GM21447 (cell line): Measurements from ENCODE around the gene MRPL12.

Experiments used
- ATAC-seq: cut with Tn5 transposase; IDR thresholded peaks from one replicate; pipeline ENCODE4 v1.9.1; 2021; ENCODE audit not compliant: unreplicated experiment

Gene MRPL12

DNA sequence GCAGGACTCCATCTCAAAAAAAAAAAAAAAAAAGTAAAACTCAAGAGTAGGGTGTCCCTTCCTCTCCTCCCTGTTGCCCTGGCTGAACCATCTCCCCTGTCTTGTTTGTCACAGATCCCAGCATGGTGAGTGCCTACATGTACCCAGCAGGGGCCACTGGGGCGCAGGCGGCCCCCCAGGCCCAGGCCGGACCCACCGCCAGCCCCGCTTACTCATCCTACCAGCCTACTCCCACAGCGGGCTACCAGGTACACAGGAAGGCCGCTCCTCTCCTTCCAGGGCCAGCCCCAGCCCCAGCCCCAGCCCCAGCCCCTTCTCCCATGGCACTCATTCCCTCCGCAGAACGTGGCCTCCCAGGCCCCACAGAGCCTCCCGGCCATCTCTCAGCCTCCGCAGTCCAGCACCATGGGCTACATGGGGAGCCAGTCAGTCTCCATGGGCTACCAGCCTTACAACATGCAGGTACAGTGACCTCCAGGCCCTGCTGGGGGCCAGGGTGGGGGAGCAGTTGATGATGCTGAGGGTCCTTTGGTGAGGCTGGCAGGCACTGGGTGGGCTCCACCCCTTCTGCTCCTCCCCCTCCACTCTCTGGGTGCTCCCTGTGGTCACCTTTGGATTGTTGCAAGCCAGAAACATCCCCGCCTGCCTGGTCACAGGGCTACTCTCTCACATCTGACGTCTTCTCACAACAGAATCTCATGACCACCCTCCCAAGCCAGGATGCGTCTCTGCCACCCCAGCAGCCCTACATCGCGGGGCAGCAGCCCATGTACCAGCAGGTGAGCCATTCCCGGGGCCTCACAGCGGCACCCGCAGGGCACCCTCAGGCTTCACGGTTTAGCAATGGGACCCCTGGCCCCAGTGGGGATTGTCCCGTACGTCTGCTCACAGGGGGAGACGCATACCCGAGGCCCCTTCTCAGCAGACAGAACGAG is 2.5 kb upstream of the MRPL12 start:
- ATAC-seq, result no peak

DNA sequence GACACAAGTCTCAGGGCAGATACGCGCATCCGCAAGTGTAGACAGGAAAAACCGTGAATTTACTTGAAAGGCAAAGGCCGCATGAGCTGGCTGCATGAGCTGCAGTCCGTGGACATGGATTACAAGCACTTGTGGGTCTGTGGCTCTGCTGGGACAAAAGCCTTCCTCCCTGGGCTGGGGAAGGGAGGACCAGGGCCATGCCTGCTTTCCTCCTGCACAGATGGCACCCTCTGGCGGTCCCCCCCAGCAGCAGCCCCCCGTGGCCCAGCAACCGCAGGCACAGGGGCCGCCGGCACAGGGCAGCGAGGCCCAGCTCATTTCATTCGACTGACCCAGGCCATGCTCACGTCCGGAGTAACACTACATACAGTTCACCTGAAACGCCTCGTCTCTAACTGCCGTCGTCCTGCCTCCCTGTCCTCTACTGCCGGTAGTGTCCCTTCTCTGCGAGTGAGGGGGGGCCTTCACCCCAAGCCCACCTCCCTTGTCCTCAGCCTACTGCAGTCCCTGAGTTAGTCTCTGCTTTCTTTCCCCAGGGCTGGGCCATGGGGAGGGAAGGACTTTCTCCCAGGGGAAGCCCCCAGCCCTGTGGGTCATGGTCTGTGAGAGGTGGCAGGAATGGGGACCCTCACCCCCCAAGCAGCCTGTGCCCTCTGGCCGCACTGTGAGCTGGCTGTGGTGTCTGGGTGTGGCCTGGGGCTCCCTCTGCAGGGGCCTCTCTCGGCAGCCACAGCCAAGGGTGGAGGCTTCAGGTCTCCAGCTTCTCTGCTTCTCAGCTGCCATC is 1.7 kb upstream of the MRPL12 start:
- no peak for ATAC-seq

DNA sequence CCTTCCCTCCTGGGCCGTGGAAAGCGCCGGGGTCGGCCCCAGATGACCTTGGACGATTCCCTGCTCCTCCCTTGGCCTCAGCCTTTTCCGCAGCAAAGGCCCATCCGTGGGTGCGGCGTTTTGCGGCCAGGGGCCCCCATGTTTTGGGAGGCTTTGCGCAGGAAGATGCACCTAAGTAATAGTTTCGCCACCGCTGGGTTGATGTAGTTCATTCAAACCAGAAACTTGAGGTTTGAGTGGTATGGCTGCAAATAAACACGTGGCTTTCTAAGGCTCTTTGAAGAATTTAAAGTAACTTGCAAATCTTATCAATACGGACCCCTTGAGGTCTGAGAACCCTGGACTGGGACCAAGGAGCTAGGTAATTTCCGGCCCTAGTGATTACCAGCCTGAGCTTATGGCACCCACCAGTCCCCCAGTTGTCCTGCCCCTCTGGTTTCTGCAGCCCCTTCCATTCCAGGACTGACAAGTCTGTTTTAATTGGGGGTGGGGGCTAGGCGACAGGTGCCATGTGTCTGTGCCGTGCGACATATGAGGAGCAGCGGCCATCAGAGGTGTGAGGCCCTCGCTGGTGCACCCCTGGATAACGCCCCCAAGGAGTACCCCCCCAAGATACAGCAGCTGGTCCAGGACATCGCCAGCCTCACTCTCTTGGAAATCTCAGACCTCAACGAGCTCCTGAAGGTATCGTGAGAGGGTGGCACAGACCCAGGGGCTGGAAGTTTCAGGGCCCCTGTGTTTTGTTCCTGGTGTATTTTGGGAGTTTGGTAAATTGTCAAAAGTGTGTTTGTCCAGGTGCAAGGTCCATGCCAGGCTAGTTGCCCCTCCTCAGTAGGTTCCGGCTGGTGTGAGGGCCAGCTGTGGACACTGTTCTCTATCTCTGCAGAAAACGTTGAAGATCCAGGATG is 834 bp downstream of the MRPL12 start:
- no peak for ATAC-seq

DNA sequence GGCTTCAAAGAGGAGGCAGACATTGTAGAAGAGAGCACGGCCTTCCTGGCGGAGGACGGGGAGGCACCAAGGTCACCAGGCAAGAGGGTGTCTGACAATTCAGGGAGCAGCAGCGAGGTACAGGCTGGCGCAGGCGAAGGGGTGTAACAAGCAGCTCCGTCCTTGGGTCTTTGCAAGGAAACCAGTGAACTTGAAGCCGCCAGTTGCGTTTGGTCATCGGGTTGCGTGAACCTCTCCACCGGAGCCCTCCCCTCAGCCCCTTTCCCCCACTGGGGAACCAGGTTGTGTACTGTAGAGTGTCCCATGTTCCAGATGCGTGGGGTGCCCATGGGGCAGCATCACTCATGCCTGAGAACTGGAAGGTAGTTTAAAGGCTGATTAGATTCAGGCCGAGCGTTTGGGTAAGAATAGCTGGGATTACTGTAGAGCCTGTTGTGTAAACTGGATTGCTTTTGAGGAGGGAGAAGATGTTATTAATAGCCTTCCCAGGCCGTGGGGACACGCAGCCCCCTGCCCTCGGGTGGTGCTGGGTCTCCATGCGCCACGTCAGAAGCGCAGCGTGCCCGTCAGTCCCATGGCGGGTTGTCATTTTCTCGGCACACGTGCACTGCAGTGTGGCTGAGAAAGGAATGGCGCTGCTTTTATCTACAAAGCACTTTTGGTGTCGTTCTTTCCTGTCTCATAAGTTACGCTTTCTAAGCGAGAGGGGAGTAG is 2.5 kb downstream of the MRPL12 start:
- no peak for ATAC-seq

DNA sequence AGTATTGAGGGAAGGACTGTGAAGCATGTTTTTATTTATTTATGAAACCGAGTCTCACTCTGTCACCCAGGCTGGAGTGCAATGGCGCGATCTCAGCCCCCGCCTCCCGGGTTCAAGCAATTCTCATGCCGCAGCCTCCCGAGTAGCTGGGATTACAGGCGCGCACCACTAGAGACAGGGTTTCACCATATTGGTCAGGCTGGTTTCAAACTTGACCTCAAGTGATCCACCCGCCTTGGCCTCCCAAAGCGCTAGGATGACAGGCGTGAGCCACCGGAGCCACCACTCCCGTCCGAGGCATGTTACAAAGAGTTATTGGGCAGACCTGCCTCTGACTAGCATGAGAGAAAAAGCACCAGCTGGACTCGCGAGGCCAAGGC is 3.1 kb downstream of the MRPL12 start:
- no peak for ATAC-seq

DNA sequence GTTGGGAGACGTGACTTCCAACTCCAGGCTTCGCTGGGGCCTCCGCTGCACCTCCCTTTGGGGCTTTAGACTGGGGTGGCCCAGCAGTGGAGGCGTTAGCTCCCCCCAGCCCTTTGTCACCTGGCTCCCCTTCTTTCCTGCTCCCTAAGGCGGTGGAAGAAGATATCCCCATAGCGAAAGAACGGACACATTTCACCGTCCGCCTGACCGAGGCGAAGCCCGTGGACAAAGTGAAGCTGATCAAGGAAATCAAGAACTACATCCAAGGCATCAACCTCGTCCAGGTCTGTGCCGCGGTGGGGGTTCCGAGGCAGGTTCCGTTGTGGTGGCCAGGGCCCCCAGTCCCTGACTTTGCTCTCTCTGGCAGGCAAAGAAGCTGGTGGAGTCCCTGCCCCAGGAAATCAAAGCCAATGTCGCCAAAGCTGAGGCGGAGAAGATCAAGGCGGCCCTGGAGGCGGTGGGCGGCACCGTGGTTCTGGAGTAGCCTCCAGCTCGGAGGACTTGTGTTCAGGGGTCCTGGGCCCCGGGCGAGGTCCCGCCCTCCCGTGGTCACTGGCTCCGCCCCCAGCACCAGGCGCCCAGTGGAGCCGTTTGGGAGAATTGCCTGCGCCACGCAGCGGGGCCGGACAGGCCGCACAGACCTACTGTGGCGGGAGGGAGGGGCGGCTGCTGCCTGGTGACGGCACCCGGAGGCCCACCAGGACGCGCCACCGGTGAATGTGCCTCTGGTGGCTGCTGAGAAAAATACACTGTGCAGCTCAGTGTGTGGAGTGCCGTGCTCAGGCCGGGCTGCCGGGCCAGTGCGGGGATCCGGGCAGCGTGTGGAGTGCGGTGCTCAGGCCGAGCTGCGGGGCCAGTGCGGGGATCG is 3.8 kb downstream of the MRPL12 start:
- no peak for ATAC-seq

DNA sequence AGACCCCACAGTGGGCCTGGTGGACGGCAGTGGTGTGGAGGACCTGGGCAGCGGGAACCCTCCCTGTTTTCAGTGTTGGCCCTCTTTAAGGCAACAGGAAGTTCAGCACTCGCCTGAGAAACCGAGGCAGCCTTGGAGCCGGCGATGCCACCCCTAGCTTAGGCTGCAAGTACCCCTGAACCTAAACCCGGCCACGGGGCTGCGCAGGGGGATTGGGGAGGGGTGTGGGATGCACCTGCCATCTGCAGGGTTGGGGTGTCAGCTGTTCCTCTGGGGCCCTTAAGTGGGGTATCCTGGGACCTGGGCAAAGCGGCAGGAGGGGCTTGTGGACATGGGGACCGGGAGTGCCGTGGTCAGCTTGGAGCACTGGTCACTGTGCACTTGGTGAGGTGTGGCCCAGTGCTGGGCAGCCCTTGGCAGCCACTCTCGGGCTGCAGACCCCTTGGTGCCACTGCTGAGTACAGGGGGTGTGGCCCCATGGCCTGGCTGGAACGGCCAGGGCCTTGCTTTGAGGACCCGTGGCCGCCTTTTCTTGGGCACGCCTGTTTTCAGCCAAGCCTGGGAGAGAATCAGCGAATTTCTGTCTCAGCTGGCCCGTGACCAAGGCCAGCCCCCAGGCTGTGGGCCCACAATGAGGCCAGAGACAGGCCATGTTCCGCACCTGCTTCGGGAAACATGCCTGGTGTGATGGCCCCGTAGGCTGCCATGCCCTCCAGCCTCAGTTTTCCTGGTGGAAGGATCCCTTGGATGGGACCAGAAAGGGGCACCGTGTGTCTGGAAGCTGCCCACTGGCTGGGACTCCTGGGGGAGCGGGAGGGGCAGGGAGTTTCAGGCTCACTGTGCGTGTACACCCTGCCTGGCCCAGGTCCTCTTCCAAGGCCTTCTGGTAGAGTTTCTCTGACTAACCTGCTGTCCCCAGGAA is 4.8 kb downstream of the MRPL12 start:
- ATAC-seq, result no peak

DNA sequence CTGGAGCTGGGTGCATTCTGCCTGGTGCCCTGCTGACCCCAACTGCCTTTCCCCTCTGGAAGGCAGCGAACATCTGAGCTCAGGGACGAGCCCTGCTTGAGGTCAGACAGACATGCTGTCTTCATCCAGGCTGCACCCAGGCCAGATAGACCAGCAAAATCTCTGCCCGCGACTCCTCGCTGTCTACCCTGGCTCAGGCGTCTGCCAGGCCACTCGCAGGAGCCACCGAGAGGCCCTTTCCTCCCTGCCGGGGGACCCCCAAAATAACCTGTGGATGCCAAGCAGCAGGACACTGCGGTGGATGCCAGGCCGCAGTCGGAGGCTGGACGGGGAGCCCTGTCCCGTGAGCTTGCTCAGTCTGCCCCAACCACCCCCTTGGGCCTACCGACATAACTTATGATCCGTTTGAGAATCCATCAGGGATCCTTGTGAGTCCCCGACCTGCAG is 5.6 kb downstream of the MRPL12 start:
- ATAC-seq, result no peak

DNA sequence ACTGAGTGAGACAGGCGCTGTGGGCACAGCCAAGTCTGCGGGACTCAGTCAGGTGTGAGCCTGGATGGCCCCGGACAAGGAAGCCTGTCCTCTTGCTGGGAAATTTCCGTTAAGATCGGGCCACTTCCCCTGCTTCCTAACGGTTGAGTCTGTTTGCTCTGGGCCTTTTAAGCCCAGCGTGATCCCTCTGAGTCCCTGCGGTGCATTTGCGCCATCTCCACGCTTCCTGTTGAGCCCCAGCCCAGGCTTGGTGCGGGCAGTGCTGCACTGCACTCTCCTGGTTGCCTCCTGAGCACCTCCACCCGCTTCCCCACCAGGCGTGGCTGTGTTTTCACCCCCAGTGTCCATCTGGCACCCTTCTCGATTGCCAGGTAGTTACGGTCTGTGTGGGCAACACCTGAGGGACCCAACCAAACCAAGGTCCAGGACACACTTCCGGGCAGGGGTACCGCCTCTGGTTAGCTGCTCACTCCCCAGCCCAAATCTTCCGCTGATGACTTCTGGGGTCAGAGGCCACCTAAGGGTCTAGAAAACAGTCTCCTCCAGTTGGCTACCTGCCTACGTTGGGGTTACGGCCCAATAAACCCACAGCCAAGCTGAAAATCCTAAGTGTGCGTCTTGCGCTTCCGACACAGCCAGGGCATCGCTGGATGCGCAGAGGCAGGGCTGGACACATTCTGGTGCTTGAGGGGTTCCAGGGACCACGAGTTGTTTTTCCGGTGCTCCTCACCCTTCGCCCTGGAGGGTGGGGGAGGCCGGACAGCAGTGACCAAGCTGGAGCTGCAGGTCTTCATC is 7.5 kb downstream of the MRPL12 start:
- no peak for ATAC-seq

DNA sequence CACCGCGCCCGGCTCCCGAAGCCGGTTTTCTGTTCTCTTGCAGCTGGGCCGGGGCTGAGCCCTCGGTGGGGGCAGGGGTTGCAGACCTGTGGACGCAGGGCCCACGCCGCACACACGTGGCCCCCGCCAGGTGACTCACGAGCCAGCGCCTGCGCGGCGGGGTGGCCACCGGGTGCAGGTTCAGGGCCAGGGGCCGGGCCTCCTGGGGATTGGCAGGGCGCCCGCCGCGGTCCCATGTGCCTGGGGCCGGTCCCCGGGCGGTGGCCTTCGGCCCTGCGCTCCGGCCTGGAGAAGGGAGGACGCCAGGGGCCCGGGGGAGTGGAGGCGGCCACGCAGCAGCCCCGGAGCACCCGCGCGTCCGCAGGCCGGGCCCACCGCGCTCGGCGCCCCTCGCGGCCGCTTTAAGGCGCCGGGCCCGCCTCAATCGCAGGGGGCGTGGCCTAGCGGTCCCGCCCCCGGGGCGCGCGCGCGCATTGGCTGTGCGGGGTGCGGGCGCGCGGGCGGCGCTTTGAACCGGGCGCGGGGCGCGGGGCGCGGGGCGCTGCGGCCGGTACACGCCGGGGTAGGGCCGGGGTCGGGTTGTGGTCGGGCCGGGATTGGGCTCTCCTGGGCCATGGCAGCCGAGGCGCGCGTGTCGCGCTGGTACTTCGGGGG is 8.8 kb downstream of the MRPL12 start, which contains the start of gene SLC25A10:
SLC25A10 (plus strand) TSS at position 471 of the 654 bp plus-strand sequence; CDS start at position 614, 143 bp downstream.
- ATAC-seq, result peak; percentile 62

DNA sequence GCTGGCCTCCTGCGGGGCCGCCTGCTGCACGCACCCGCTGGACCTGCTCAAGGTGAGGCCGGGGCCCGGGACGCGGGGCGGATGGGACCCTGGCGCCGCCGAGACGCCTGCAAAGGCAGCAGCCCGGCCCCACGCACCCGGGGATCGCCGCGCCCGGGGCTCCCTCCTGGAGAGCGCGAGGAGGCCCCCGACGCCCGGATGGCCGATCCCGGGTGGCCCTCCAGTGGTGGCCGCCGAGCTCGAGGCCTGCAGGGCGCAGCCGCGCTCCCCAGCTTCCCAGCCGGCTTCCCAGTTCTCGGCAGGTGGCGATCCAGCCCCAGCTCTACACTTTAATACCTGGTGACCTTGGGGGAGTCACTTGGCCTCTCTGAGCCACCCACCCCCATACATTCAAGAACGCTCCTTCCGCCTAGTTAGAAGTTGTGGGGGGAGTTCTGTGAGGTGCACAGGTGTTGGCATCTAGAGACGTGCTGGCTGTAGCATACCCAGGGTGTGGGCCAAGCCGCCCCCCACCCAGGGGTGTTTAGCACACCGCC is 9.4 kb downstream of the MRPL12 start:
- ATAC-seq, result peak; percentile 20

DNA sequence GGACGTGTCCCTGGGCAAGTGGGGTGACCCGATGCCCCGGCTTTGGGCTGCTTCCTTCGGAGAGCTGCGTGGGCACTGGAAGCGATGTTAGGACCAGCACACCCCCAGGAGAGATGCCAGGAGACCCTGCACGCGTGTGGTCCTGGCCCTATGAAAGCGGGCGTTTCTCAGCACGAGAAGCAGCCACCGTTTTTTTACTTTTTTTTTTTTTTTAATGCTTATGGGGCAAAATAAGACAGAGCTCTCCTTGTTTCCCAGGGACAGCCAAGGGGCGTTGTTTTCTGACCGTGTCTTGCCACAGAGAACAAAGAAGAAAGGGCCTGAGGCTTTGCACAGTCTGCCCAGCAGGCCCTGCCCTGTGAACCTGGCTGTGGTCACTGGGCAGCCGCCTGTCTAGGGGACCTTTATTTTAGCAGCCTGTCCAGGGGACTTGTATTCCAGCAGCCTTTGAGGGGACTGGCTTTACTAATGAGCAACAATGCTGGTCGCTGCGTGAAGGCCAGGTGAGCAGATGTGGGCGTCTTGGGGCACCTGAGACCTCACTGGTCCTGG is 9.9 kb downstream of the MRPL12 start:
- no peak for ATAC-seq

DNA sequence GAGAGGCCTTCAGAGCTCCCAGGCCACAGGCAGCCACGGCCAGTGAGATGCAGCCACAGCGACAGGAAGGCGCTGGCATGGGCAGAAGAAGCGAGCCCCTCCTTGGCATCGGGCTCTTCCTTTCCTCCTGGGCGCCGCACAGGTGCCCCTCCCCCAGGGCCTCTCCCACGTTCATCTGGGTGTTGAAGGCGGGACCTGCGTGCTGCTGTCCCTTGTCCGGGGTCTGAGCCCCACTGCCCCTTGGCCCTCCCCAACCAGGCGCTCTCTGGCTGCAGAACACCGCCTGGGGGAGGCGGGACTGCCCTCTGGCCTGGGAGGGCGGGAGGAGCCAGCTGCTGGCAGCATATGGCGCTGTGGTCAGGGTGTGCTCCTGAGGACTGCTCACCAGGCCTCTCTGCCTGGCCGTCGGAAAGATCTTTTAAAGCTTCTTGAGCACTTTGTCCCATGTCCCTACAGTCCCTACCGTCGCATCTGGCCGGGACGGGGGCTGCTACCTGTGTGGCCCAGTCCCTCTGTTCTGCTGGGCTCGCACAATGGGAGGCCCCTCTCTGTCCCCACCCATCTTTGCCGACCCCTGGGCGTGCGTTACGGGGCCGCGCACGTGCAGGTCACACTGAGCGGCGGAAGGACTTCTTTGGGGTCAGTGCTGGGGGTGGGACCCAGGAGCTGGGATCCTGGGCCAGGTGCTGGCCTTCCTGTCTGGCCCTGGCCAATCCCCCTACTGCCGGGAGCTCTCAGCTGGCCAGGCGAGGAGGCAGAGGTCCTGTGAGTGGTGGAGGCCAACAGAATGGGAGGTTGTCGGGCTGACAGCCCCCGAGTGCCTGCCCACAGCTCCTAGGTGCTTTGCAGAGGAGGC is 10.6 kb downstream of the MRPL12 start:
- ATAC-seq, result no peak

DNA sequence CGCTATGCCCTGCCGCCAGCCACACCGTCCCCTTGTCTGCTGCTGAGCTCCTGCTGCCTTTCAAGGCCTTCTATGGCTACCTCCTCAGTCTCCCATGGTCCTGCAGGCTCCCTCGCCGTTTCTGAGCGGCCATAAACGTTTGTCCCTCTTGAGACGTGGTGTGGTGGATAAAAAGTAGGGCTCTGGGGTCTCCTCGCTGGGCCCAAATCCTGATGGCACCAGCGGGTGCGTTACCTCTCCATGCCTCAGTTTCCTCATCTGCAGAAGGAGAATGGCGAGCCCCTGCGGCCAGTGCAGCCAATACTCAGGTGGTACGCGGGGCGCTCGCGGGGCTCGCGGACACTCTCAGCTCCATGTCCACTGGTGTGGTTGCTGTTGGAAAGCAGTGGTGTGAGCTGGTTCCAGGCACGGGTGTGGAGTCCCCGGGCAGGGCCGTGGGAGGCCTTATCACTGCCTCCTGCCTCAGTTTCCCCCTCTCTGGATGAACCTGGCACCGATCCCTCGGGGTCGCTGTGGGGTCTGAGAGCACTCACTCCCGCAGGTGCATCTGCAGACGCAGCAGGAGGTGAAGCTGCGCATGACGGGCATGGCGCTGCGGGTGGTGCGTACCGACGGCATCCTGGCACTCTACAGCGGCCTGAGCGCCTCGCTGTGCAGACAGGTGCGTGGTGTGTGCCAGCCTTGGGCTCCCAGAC is 11.4 kb downstream of the MRPL12 start:
- ATAC-seq, result no peak
